Epithelial cell of proximal tubule (primary cell): Measurements from ENCODE around the gene GREB1L. TPM values are rescaled to one million over a fixed set of nuclear protein-coding genes. Genes with fewer than 3 reads are reported as not detected.

Experiments
- DNase-seq: peaks from one replicate; pipeline ENCODE4 v3.0.0-alpha.2; 2011; ENCODE audit warnings: low read depth
- H3K4me3 ChIP-seq: 2 replicates; pipeline ENCODE4 v1.5.1; 2011; ENCODE audit warnings: low read depth, mild to moderate bottlenecking, low read length
- total RNA-seq: library from RNA; depleted of rRNA; stranded (reverse); fragments of >200 nt; gene quantifications from 2 replicates; pipeline ENCODE4 v1.2.3, GENCODE V29; 2015
- TF ChIP-seq, protein P1 (sequence below): conservative IDR thresholded peaks from 2 replicates; pipeline ENCODE4 v1.5.1; 2012; ENCODE audit warnings: low read depth, mild to moderate bottlenecking, low read length

The GREB1L gene
- total RNA-seq, 1 donor from 2014 or later: 6.2 TPM

DNA sequence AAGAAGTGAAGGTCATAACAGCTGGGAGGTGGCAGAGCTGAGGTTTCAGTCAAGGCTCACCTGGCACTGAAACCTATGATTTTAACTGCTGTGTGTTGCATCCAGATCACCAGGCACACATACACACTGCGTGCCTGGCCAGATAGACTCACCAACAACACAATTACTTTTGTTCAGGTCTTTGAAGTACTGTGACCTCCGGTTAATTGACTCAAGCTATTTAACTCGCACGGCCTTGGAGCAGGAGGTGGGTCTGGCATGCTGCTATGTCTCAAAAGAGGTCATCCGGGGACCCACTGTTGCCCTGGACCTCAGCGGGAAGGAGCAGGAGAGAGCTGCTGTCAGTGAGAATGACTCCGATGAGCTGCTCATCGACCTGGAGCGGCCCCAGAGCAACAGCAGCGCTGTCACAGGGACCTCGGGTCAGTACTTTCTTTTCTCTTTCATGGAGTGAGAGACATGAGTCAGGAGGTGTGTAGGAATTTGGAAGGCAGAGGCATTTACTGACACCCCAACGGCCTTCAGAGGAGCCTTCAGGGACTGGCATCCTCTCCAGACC is 254.3 kb downstream of the GREB1L start:
- DNase-seq: no peak
- no peak overlapping the region for H3K4me3 ChIP-seq
- TF ChIP-seq, protein P1, sequence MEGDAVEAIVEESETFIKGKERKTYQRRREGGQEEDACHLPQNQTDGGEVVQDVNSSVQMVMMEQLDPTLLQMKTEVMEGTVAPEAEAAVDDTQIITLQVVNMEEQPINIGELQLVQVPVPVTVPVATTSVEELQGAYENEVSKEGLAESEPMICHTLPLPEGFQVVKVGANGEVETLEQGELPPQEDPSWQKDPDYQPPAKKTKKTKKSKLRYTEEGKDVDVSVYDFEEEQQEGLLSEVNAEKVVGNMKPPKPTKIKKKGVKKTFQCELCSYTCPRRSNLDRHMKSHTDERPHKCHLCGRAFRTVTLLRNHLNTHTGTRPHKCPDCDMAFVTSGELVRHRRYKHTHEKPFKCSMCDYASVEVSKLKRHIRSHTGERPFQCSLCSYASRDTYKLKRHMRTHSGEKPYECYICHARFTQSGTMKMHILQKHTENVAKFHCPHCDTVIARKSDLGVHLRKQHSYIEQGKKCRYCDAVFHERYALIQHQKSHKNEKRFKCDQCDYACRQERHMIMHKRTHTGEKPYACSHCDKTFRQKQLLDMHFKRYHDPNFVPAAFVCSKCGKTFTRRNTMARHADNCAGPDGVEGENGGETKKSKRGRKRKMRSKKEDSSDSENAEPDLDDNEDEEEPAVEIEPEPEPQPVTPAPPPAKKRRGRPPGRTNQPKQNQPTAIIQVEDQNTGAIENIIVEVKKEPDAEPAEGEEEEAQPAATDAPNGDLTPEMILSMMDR: no peak

DNA sequence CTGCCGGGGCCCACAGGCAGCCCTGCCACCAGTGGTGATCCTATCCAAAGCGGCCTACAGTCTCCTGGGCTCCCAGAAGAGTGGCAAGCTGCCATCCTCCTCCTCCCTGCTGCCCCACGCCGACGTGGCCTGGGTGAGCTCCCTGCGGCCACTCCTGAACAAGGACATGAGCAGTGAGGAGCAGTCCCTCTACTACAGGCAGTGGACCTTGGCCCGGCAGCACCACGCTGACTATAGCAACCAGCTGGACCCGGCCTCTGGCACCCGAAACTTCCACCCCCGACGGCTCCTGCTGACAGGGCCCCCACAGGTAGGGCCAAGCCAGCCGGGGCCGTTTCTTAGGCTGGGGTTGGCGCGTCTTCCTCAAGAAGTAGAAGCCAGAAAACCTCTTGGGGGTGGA is 258.0 kb downstream of the GREB1L start:
- TF ChIP-seq, protein P1: no peak
- H3K4me3 ChIP-seq: no peak overlapping the region
- DNase-seq: no peak

DNA sequence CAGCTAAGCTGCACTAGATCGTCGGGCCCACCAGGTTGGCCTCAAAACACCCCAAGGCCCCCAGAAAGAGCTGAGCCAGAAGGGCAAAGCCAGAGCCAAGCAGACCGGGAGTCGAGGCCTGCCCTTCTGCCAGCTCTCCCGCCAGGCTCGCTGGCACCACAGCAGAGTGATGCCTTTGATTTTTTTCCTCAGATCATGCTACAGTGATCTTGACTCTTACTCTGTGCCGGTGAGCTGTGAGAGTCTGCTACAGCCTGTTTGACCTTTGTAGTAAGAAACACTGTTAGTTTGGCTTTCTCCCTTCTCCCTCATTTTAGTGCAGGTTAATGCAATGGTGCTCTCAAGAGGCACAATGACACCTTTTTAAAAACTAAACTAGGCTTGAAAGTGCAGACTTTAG is 260.6 kb downstream of the GREB1L start:
- TF ChIP-seq, protein P1: no peak
- no peak overlapping the region for H3K4me3 ChIP-seq
- DNase-seq: no peak

DNA sequence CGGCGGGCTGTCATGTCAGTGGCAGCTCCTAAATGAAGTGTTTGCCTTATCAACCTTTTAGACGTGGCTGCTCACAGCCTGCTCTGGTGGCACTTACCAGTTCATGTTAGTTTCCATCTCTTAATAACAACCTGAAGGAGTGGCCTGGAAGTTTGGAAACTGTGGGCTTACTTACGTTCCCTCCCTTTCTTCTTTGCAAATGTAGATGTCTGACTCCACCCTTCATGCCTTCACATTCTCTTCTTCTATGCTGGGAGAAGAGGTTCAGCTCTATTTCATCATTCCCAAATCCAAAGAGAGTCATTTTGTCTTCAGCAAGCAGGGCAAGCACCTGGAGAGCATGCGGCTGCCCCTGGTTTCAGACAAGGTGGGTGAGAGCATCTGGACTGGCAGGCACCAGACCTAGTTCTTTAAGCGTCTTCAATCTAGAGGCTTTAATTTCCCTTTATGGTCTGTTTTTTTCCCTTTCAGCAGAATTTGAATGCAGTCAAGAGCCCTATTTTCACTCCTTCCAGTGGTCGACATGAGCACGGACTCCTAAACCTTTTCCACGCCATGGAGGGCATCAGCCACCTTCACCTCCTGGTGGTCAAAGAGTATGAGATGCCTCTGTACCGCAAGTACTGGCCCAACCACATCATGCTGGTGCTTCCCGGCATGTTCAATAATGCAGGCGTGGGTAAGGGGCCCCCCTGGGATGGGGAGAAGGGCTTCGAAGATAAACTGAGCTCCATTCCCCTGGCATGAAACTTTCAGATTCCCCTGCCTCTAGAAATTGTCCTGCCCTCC is 266.1 kb downstream of the GREB1L start:
- TF ChIP-seq, protein P1: no peak
- no peak for DNase-seq
- no peak overlapping the region for H3K4me3 ChIP-seq

DNA sequence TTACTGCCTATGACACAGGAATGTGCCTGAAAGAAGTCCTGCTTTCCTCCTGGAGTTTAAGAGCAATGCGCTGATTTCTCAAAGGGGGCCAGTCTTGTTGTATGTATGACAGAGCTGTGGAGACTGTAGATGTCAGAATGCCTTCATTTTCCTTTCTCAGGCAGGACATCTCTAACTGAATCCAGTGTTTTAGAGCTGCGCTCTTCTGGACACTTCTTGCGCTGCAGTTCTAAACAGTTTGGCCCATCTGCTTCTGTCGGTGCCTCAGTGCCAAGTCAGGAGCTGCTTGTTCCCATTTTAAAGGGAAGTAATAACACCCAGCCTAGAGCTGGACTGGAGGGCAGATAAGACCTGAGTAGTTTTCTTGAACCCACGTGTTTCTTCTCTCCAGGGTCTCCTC is 267.0 kb downstream of the GREB1L start:
- TF ChIP-seq, protein P1: peak; percentile 18
- no peak for DNase-seq
- H3K4me3 ChIP-seq: no peak overlapping the region

DNA sequence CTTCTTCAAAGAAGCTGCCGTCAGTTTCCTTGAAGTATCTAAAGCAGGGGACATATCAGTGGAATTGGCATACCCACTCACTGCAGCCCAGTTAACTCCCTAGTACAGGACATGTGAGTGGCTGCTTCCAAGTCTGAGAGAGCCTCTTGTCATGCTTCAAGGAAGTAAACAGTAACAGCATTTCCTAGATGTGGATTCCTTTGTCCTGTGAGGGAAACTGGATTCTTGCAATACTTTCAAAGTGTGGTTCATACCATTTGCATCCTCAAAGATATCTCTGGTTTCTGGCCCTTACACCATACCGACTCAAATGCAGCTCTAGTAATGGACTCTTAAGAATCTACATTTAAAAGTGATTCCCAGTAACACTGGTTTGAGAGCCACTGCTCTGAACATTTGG is 271.3 kb downstream of the GREB1L start:
- no peak for DNase-seq
- TF ChIP-seq, protein P1: no peak
- no peak overlapping the region for H3K4me3 ChIP-seq

DNA sequence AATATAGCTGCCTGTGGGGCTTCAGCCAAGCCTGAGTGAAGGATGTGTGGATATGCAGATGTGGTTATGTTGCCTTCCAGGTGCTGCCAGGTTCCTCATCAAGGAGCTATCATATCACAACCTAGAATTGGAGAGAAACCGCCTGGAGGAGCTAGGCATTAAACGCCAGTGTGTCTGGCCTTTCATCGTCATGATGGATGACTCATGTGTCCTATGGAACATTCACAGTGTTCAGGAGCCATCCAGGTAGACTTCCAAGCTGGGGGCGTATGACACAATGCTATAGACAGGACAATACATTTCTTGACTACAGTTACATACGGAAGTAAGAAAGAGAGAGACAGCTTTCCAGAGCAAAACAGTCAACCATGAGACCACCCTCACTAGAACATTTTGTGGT is 271.7 kb downstream of the GREB1L start:
- H3K4me3 ChIP-seq: no peak overlapping the region
- no peak for DNase-seq
- TF ChIP-seq, protein P1: no peak
